ENCODE results near the gene SLCO1A2. TPM values are rescaled to one million over a fixed set of nuclear protein-coding genes. Genes with fewer than 3 reads are reported as not detected.

Gene SLCO1A2
- total RNA-seq, 4 donors from 2014 or later, result 0.22 TPM; not detected in 3

- Histone ChIP-seq H3K4me1 (no peaks in the 10 kb centered on the region), H3K4me3 (no peak overlapping the region), H3K27me3 (no peaks in the 10 kb centered on the region), H3K36me3 (no peaks in the 10 kb centered on the region), H3K9me3 (no peaks in the 10 kb centered on the region), H3K27ac (no peak overlapping the region)
- WGBS, 2 donors, result 85 to 95% methylated on average over 2 of the region's 2 CpGs
- TF ChIP-seq EP300 (IDR thresholded peaks at IDR 0.05), result no peak
- DNase-seq (ENCODE audit: low spot score in 2 of 2), result no peak
These were observed 42.6 kb downstream of the SLCO1A2 start for GRCh38 chr12:21292111-21292510.

- no peaks in the 10 kb centered on the region for H3K4me1 ChIP-seq
- H3K4me3 ChIP-seq, result no peak overlapping the region
- H3K36me3 ChIP-seq, result no peaks in the 10 kb centered on the region
- 79% methylated on average over 4 of the region's 4 CpGs for WGBS, 2 donors
- no peak for TF ChIP-seq EP300 (IDR thresholded peaks at IDR 0.05)
- TF ChIP-seq CTCF (IDR thresholded peaks at IDR 0.05), result no peak
- TF ChIP-seq POLR2A (IDR thresholded peaks at IDR 0.05), result no peak
- no peaks in the 10 kb centered on the region for H3K27me3 ChIP-seq
- no peak for DNase-seq (ENCODE audit: low spot score in 2 of 2)
- no peak overlapping the region for H3K27ac ChIP-seq
- H3K9me3 ChIP-seq, result no peaks in the 10 kb centered on the region
These were observed 45.0 kb downstream of the SLCO1A2 start for GRCh38 chr12:21289698-21290097.

GRCh38 chr12:21276826-21277225 is 57.9 kb downstream of the SLCO1A2 start:
- H3K4me3 ChIP-seq, result no peak overlapping the region
- no peaks in the 10 kb centered on the region for H3K27me3 ChIP-seq
- no peak for DNase-seq (ENCODE audit: low spot score in 2 of 2)
- no peak overlapping the region for H3K27ac ChIP-seq
- H3K36me3 ChIP-seq, result no peaks in the 10 kb centered on the region
- no peaks in the 10 kb centered on the region for H3K9me3 ChIP-seq
- TF ChIP-seq EP300 (IDR thresholded peaks at IDR 0.05) (no peak), POLR2A (IDR thresholded peaks at IDR 0.05) (no peak), CTCF (IDR thresholded peaks at IDR 0.05) (no peak)
- H3K4me1 ChIP-seq, result no peaks in the 10 kb centered on the region
- WGBS, 2 donors, result 65 to 81% methylated on average over 2 of the region's 2 CpGs

GRCh38 chr12:21265932-21266331 is 68.8 kb downstream of the SLCO1A2 start:
- no peak overlapping the region for H3K4me3 ChIP-seq
- H3K36me3 ChIP-seq, result no peaks in the 10 kb centered on the region
- no peak overlapping the region for H3K27ac ChIP-seq
- H3K4me1 ChIP-seq, result no peaks in the 10 kb centered on the region
- WGBS, 2 donors, result 40 to 43% methylated on average over 4 of the region's 4 CpGs
- TF ChIP-seq EP300 (IDR thresholded peaks at IDR 0.05) (no peak), CTCF (IDR thresholded peaks at IDR 0.05) (no peak), POLR2A (IDR thresholded peaks at IDR 0.05) (no peak)
- DNase-seq (ENCODE audit: low spot score in 2 of 2), result no peak
- no peaks in the 10 kb centered on the region for H3K9me3 ChIP-seq
- no peaks in the 10 kb centered on the region for H3K27me3 ChIP-seq

GRCh38 chr12:21264232-21264631 is 70.5 kb downstream of the SLCO1A2 start:
- TF ChIP-seq EP300 (IDR thresholded peaks at IDR 0.05) (no peak), POLR2A (IDR thresholded peaks at IDR 0.05) (no peak), CTCF (IDR thresholded peaks at IDR 0.05) (no peak)
- H3K9me3 ChIP-seq, result peaks cover 0 to 7% (median 0%) of the 10 kb centered on the region in 4 donors

GRCh38 chr12:21257172-21257571 is 77.5 kb downstream of the SLCO1A2 start:
- WGBS, 2 donors, result 75 to 83% methylated on average over 3 of the region's 3 CpGs
- no peak overlapping the region for H3K4me3 ChIP-seq
- no peaks in the 10 kb centered on the region for H3K36me3 ChIP-seq
- TF ChIP-seq CTCF (IDR thresholded peaks at IDR 0.05), result no peak
- no peak for TF ChIP-seq EP300 (IDR thresholded peaks at IDR 0.05)
- TF ChIP-seq POLR2A (IDR thresholded peaks at IDR 0.05), result no peak
- H3K27me3 ChIP-seq, result no peaks in the 10 kb centered on the region
- no peak overlapping the region for H3K27ac ChIP-seq
- no peaks in the 10 kb centered on the region for H3K4me1 ChIP-seq
- no peak for DNase-seq (ENCODE audit: low spot score in 2 of 2)
- H3K9me3 ChIP-seq, result peaks cover 0 to 7% (median 0%) of the 10 kb centered on the region in 4 donors

More at GRCh38 chr12:21264232-21264631, 70.5 kb downstream of the SLCO1A2 start:
- Histone ChIP-seq H3K36me3 (no peaks in the 10 kb centered on the region), H3K4me1 (no peaks in the 10 kb centered on the region), H3K27me3 (no peaks in the 10 kb centered on the region), H3K27ac (no peak overlapping the region), H3K4me3 (no peak overlapping the region)
- no peak for DNase-seq (ENCODE audit: low spot score in 2 of 2)

Measured in tibial nerve (tissue), 4 donors.